Measurements from ENCODE around the gene KYNU.

DNA sequence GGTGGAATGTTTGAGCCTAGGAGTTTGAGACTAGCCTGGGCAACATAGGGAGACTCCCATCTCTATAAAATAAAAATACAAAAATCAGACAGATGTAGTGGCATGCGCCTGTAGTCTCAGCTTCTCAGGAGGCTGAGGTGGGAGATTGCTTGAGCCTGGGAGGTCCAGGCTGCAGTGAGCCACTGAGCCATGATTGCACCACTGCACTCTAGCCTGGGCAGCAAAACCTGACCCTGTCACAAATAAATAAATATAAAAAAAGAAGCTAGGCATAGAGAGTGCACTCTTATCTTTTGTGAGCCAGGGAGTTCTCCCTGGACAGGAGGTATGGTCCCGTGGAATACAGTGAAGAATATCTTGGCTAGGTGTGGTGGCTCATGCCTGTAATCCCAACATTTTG lies 11.0 kb upstream of the KYNU start:
- TF ChIP-seq, protein P1, sequence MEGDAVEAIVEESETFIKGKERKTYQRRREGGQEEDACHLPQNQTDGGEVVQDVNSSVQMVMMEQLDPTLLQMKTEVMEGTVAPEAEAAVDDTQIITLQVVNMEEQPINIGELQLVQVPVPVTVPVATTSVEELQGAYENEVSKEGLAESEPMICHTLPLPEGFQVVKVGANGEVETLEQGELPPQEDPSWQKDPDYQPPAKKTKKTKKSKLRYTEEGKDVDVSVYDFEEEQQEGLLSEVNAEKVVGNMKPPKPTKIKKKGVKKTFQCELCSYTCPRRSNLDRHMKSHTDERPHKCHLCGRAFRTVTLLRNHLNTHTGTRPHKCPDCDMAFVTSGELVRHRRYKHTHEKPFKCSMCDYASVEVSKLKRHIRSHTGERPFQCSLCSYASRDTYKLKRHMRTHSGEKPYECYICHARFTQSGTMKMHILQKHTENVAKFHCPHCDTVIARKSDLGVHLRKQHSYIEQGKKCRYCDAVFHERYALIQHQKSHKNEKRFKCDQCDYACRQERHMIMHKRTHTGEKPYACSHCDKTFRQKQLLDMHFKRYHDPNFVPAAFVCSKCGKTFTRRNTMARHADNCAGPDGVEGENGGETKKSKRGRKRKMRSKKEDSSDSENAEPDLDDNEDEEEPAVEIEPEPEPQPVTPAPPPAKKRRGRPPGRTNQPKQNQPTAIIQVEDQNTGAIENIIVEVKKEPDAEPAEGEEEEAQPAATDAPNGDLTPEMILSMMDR (IDR thresholded peaks at IDR 0.05; ENCODE audit: poor library complexity), result no peak
- TF ChIP-seq EZH2 (IDR thresholded peaks at IDR 0.05; ENCODE audit: borderline replicate concordance) (no peak), EZH2phosphoT487 (IDR thresholded peaks at IDR 0.05; ENCODE audit: low read depth, severe bottlenecking, unreplicated experiment) (no peak)

Data from hepatocyte (in vitro differentiated cells).